HG03159 (cell line): ENCODE results near the gene ADGRG7.

Experiments
- ATAC-seq: cut with Tn5 transposase; IDR thresholded peaks from one replicate; pipeline ENCODE4 v1.9.1; 2021; ENCODE audit warnings: mild to moderate bottlenecking, moderate library complexity; ENCODE audit not compliant: unreplicated experiment

ADGRG7 gene

DNA sequence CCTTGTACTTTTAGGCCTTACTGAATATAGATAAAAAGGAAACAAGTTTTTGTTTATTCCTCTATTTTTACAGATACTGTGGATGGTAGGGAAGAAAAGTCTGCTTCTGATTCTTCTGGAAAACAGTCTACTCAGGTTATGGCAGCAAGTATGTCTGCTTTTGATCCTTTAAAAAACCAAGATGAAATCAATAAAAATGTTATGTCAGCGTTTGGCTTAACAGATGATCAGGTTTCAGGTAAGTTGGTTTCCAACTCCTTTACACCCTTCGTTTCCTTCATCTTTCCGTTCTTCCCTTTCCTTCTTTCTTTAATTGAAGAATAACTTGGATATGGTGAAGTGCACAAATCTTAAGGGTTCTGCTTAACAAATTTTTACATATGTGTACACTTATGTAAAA lies 123.0 kb downstream of the ADGRG7 start:
- ATAC-seq, result no peak

DNA sequence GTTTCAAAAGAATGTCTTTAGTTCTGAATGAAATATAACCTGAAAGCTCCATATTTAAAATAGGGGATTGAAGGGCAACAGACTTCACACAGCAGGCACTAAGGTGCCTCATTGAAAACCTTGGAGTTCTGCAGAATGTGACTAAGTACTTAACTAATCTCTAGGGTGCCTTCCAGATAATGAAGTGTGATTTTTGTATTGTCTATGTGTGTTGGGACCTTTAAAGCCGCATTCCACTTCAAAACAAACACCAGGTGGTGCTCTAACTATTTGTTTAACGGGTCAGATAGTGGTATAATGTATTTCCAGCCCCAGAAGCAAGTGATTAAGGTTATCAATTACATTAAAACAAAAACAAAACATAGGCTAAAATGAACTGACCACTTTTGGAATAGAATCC lies 127.9 kb downstream of the ADGRG7 start:
- ATAC-seq, result no peak

GRCh38 chr3:100740207-100740606 lies 130.8 kb downstream of the ADGRG7 start:
- no peak for ATAC-seq

- ATAC-seq, result no peak
Observed at GRCh38 chr3:100743535-100743934, 134.1 kb downstream of the ADGRG7 start.

DNA sequence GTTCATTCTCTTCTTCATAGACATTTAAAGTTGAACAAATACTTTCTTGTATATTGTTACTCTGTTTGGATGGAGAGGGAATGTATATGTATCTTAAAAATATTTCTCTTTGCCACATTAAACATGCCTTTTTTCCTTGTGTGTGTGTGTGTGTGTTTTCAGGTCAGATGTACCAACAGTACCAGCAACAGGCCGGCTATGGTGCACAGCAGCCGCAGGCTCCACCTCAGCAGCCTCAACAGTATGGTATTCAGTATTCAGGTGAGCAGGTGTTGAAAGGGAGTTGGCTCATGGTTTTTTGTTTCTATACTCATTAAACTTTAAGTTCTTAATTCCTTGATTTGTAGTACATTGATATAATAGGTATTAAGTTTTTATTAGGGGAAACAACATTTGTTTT lies 135.3 kb downstream of the ADGRG7 start:
- no peak for ATAC-seq
